Dermis lymphatic vessel endothelial cell (primary cell): ENCODE results near the gene RPN1. TPM values are rescaled to one million over a fixed set of nuclear protein-coding genes. Genes with fewer than 3 reads are reported as not detected.

Source experiments
- total RNA-seq: library from RNA; depleted of rRNA; stranded (reverse); fragments of >200 nt; gene quantifications from 2 replicates; pipeline ENCODE4 v1.2.1, GENCODE V29; 2014

RPN1 gene
- total RNA-seq = 488 and 515 TPM in 2 replicates

DNA sequence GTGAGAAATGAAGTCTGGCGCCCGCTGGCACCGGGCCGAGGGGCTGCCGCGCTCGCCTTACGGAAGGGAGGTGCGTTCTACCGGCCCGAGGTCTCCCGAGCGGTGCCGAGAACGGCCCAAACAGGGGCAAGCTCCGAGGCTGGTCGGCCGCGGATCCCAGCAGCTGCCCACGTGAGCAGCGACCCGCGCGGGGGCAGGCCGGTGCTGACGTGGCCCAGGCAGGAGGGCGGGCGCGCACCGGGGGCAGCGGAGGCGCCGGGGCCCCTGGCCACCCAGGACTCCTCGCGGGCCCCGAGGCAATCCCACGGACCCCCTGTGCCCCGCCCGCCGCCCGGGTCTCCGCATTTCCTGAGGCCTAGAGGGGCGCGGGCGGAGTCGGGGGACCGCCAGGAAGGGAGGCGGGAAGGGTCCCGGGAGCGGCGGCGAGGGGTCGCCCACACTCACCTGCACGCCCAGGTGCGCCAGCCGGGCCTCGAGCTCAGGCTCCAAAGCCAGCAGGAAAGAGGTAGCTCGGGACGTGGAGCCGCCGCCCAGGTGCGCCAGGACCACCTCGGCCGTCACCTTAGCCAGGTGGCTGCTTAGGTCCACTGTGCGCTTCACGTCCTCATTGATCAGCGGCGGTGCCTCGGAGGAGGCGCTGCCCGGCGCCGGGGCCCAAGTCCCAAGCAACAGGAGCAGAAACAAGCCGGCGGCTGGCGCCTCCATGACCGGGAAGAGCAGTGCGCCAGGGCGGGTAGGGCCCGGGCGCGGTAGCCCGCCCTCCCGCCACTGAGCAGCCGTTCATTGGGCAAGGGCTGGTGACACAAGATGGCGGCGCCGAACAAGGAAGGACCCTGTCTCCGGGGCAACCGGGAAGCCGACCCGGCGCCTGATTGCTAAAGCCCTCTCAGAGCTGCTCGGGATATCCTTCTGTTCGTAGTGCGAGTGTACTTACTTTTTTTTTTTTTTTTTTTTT is at the start of gene RPN1:
Gene RPN1, minus strand, starts transcription at position 723 of the 955 bp plus-strand sequence. Its CDS starts 18 bp downstream, at position 705.

Other genes with a start within 250 kb of the RPN1 start
- gene DNAJB8, start 183.9 kb downstream of the RPN1 start, total RNA-seq = not detected in 2 replicates
- gene GATA2, start 157.6 kb downstream of the RPN1 start, total RNA-seq = 11.6 and 13.7 TPM in 2 replicates
- gene RAB7A, start 75.4 kb upstream of the RPN1 start, total RNA-seq = 33.3 and 43.5 TPM in 2 replicates
- 30.8 and 30.9 TPM in 2 replicates for gene ACAD9, start 228.8 kb upstream of the RPN1 start, total RNA-seq